Psoas muscle (tissue), 8 donors: Measurements from ENCODE around the gene GRAMD1B. TPM values are rescaled to one million over a fixed set of nuclear protein-coding genes. Genes with fewer than 3 reads are reported as not detected.
A peak's percentile ranks its signal among the peaks of the same experiment; 100 is the strongest.
"Not testable (repeated sequence)": the region's sequence is repeated elsewhere in the genome, so short reads cannot be mapped to it uniquely, and the experiment has no call there.

Experiments
- ATAC-seq, 4 donors: fragments of 200-7000 bp; cut with Tn5 transposase; one replicate each; pipeline ENCODE4 v1.9.1; 2020; ENCODE audit warnings: moderate library complexity in 3 of 4, mild to moderate bottlenecking in 2 of 4
- DNase-seq, 2 donors: peaks; one replicate each; pipeline ENCODE4 v3.0.0-alpha.2; 2020
- H3K27ac ChIP-seq: fragments of 200-600 bp; one replicate; pipeline ENCODE4 v1.8.0; 2022
- H3K27me3 ChIP-seq, 3 donors: fragments of 200-600 bp in 1 of 3; one replicate each; pipeline versions ENCODE4 v1.6.1 to v1.8.0; 2013 to 2022; ENCODE audit warnings: low read length in 2 of 3, mild to moderate bottlenecking in 2 of 3, moderate library complexity in 1 of 3; ENCODE audit not compliant: insufficient read depth in 3 of 3
- H3K36me3 ChIP-seq, 2 donors: fragments of 200-600 bp in 1 of 2; one replicate each; pipeline versions ENCODE4 v1.6.1 to v1.8.0; 2013 to 2022; ENCODE audit warnings: low read depth in 1 of 2, mild to moderate bottlenecking in 1 of 2, moderate library complexity in 1 of 2; ENCODE audit not compliant: insufficient read depth in 1 of 2
- H3K4me1 ChIP-seq: fragments of 200-600 bp; one replicate; pipeline ENCODE4 v1.8.0; 2022
- H3K4me3 ChIP-seq: fragments of 200-600 bp; one replicate; pipeline ENCODE4 v1.8.0; 2022; ENCODE audit warnings: mild to moderate bottlenecking
- H3K9me3 ChIP-seq: fragments of 200-600 bp; one replicate; pipeline ENCODE4 v1.8.0; 2022
- CTCF ChIP-seq: fragments of 200-600 bp; IDR thresholded peaks from one replicate; pipeline ENCODE4 v1.8.0; 2022; ENCODE audit warnings: antibody characterized with exemption
- WGBS, 3 donors: extraction: QIAGEN DNeasy Blood & Tissue Kit; methylation state at CpG; one replicate each; pipeline versions ENCODE4 v1.1.6 to v1.1.7; 2013; 5-methylcytosine and 5-hydroxymethylcytosine counted together
- intact Hi-C, 2 donors: fragments of 100-400 bp; cut with DNase I; formaldehyde crosslinking; loops; one replicate each; pipeline versions ENCODE4 v1.11.0 to v1.14.2; 2022
- polyA plus RNA-seq, 3 donors: library from polyadenylated mRNA; stranded (reverse); fragments of 200-250 nt; gene quantifications; one replicate each; pipeline ENCODE4 v1.2.3, GENCODE V29; 2013
- total RNA-seq, 4 donors: library from RNA; stranded (reverse); fragmentation: NEBNext Ultra II Directional in 2 of 4; extraction: Animal tissue kit (Norgen Biotek cat#: 25700) in 2 of 4; gene quantifications; one replicate each; pipeline versions ENCODE4 v1.2.1 to v1.2.4, GENCODE V29; 2021 to 2023
- donor health status: healthy with polysubstance abuse.
- donor health status: DM: no; HTN: no; CAD: no; lungs with moderate emphysema.
- donor health status: Bipolar disorder and iron deficiency.
- donor health status: healthy.
- donor health status: DM: yes; HTN: yes; CAD: no.
- donor health status: DM: no; HTN: no; CAD: no.
- donor health status: DM: no; HTN: no; CAD: no.
- donor health status: DM: yes; HTN: yes; CAD: no.

The GRAMD1B gene
- total and polyA plus RNA-seq, 7 donors: 0.67 to 24.0 (median 6.8) TPM

GRCh38 chr11:123451183-123451781, 21.2 kb downstream of the GRAMD1B start:
- WGBS, 3 donors: 40 to 49% (median 46%) methylated on average over 5 of the region's 5 CpGs

GRCh38 chr11:123452794-123453193, 22.7 kb downstream of the GRAMD1B start:
- H3K4me1 ChIP-seq: peaks cover 6% of the 10 kb centered on the region
- no peak for TF ChIP-seq CTCF
- no peaks in the 10 kb centered on the region for H3K9me3 ChIP-seq
- WGBS, 3 donors: 89 to 95% (median 89%) methylated on average over 1 of the region's 1 CpG
- intact Hi-C loops: no loop called here
- H3K27ac ChIP-seq: no peak overlapping the region
- H3K27me3 ChIP-seq: no peaks in the 10 kb centered on the region
- no peaks in the 10 kb centered on the region for H3K36me3 ChIP-seq
- DNase-seq: no peak
- ATAC-seq: no peak
- no peak overlapping the region for H3K4me3 ChIP-seq

More at GRCh38 chr11:123451183-123451781, 21.2 kb downstream of the GRAMD1B start:
- TF ChIP-seq CTCF: no peak
- no peaks in the 10 kb centered on the region for H3K27me3 ChIP-seq
- ATAC-seq (peak in 1 of 4 donors; percentile 61), DNase-seq (no peak)
- no peak overlapping the region for H3K4me3 ChIP-seq
- H3K9me3 ChIP-seq: no peaks in the 10 kb centered on the region
- H3K4me1 ChIP-seq: peaks cover 6% of the 10 kb centered on the region
- no peaks in the 10 kb centered on the region for H3K36me3 ChIP-seq
- intact Hi-C loops: no loop called here
- H3K27ac ChIP-seq: no peak overlapping the region

GRCh38 chr11:123454060-123454651, 24.1 kb downstream of the GRAMD1B start:
- Histone ChIP-seq H3K4me1 (peaks cover 6% of the 10 kb centered on the region), H3K9me3 (no peaks in the 10 kb centered on the region), H3K27ac (no peak overlapping the region), H3K4me3 (no peak overlapping the region), H3K27me3 (no peaks in the 10 kb centered on the region), H3K36me3 (no peaks in the 10 kb centered on the region)
- ATAC-seq (peak in 3 of 4 donors; percentile 78 to 88 (median 79)), DNase-seq (no peak)
- TF ChIP-seq CTCF: no peak
- whole genome bisulfite sequencing, 3 donors: 62 to 66% (median 65%) methylated on average over 7 of the region's 7 CpGs
- intact Hi-C loops: no loop called here

- DNase-seq (no peak), ATAC-seq (no peak)
- Histone ChIP-seq H3K9me3 (no peaks in the 10 kb centered on the region), H3K27ac (no peak overlapping the region), H3K27me3 (no peaks in the 10 kb centered on the region), H3K4me1 (peaks cover 6% of the 10 kb centered on the region), H3K4me3 (peak overlapping the region; percentile 37), H3K36me3 (no peaks in the 10 kb centered on the region)
- intact Hi-C loops: no loop called here
- TF ChIP-seq CTCF: no peak
Observed at GRCh38 chr11:123454796-123455195, 24.7 kb downstream of the GRAMD1B start.

GRCh38 chr11:123456448-123456847, 26.4 kb downstream of the GRAMD1B start:
- WGBS, 3 donors: 86 to 95% (median 93%) methylated on average over 5 of the region's 5 CpGs
- H3K4me1 ChIP-seq: not testable (repeated sequence)

More at GRCh38 chr11:123456448-123456847, 26.4 kb downstream of the GRAMD1B start:
- intact Hi-C loops, H3K36me3 ChIP-seq, H3K4me3 ChIP-seq, ATAC-seq, H3K27me3 ChIP-seq, H3K9me3 ChIP-seq, H3K27ac ChIP-seq, DNase-seq: not testable (repeated sequence)
